GM19463 (cell line): Measurements from ENCODE around the gene SIPA1L2.

Experiments used
- ATAC-seq: cut with Tn5 transposase; IDR thresholded peaks from one replicate; pipeline ENCODE4 v1.9.1; 2021; ENCODE audit warnings: mild to moderate bottlenecking, moderate library complexity; ENCODE audit not compliant: unreplicated experiment

SIPA1L2 gene, protein sequence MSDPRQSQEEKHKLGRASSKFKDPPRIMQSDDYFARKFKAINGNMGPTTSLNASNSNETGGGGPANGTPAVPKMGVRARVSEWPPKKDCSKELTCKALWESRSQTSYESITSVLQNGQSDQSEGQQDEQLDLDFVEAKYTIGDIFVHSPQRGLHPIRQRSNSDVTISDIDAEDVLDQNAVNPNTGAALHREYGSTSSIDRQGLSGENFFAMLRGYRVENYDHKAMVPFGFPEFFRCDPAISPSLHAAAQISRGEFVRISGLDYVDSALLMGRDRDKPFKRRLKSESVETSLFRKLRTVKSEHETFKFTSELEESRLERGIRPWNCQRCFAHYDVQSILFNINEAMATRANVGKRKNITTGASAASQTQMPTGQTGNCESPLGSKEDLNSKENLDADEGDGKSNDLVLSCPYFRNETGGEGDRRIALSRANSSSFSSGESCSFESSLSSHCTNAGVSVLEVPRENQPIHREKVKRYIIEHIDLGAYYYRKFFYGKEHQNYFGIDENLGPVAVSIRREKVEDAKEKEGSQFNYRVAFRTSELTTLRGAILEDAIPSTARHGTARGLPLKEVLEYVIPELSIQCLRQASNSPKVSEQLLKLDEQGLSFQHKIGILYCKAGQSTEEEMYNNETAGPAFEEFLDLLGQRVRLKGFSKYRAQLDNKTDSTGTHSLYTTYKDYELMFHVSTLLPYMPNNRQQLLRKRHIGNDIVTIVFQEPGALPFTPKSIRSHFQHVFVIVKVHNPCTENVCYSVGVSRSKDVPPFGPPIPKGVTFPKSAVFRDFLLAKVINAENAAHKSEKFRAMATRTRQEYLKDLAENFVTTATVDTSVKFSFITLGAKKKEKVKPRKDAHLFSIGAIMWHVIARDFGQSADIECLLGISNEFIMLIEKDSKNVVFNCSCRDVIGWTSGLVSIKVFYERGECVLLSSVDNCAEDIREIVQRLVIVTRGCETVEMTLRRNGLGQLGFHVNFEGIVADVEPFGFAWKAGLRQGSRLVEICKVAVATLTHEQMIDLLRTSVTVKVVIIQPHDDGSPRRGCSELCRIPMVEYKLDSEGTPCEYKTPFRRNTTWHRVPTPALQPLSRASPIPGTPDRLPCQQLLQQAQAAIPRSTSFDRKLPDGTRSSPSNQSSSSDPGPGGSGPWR (N-terminal part only)

DNA sequence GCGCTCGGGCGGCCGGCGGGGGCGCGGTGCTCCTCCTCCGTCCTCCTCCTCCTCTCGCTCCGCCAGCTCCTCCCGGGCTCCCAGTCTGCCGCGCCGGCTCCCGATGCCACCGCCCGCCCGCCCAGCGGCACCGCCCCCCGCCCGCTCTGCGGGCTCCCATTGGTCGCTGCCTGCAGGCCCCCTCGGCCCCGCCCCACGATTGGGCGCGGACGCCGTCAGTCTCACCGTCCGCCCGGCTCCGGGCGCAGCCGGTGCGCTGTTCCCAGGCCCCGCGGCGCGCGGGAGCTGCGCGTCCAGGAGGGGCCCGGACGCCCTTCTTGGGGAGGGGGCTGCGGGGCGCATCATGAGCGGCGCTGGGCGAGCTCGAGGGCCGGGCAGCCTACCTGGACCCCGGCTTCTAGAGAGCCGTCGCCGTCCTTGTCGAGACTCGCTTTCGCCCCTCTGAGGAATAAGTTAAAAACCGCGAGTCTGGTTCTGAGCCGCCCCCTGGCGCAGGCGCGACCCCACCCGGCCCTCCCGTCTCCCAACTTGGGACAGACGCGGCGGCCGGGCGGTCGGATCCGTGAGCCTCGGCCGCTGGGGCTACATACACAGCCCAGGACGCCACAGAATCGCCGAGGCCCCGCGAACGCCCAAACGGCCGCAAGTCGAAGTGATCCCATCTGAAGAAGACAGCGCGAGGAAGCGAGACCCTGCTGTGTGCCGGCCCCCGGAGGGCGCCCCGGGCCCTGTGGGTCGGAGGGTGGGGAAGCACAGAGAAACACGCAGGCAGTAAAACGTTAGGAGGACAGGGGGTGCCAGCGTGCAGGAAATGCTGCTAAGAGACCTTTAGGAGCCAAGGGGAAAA, at the start of gene SIPA1L2:
Gene SIPA1L2, minus strand, starts transcription at position 87 of the 847 bp plus-strand sequence. CDS start 114,794 bp downstream, outside the sequence.
- peak; percentile 99 for ATAC-seq

- ATAC-seq, result no peak
These were observed 48.4 kb upstream of the SIPA1L2 start for GRCh38 chr1:232678185-232678886.

- ATAC-seq, result no peak
These were observed 46.4 kb upstream of the SIPA1L2 start for GRCh38 chr1:232676307-232676706.

DNA sequence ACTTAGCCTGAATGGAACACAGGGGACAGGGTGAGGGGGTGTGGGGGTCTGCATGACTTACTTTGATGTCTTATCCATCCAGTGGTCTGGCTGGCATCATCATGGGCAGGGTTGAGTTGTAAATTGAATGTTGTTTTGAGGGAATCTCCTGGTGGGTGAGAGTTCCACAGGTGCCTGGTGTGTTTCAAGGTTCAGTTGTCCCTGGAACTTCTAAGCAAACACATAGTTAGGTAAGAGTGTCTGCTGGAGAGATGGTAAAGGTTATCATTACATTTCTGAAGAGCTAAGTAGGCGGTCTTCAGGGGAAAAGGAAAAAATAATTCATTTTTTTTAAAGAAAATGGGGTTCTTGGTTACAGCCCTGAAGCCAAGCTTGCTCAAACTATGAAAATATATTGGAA, 46.0 kb upstream of the SIPA1L2 start:
- ATAC-seq, result no peak

- ATAC-seq, result no peak
These were observed 45.3 kb upstream of the SIPA1L2 start for GRCh38 chr1:232675260-232675659.

DNA sequence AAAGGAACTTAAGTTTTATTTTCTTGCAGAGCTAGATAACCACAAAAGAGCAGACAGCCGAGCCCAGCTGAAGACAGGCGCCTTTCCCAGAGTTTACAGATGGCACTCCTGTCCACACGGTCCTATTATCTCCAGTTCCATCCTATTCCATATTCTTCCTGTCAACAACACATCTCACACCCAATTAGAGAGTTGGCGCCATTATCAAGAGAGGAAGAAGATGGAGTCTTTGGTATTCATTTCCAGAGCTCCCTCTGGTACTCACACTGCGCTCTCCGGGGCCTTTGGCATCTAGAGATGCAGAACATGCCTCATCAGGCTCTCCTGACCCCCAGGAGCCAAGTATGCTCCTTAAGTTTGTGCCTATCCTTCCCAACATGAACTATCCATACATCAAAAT, 43.3 kb upstream of the SIPA1L2 start:
- ATAC-seq, result no peak

- no peak for ATAC-seq
These were observed 40.2 kb upstream of the SIPA1L2 start for GRCh38 chr1:232669981-232670747.

DNA sequence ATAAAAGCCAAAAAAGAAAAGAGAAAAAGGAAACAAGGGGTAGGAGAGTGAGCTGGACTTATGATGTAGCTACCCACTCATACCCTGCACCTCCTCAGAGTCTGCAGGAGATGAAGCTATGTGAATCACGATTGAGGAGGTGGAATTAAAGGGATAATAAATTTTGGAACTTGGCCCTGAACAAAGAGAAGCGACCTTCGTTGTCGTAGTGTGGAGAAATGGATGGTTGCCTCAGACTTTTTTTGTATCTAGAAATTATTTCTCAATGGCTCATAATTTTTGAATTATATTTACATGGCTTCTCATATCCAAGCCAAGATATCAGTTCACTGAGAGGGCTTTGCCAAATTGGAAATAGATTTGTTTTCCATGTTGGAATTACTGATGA, 37.8 kb upstream of the SIPA1L2 start:
- ATAC-seq, result no peak

- no peak for ATAC-seq
These were observed 37.3 kb upstream of the SIPA1L2 start for GRCh38 chr1:232667094-232667777.

- no peak for ATAC-seq
These were observed 35.2 kb upstream of the SIPA1L2 start for GRCh38 chr1:232664844-232665777.

- no peak for ATAC-seq
These were observed 33.0 kb upstream of the SIPA1L2 start for GRCh38 chr1:232662910-232663309.

DNA sequence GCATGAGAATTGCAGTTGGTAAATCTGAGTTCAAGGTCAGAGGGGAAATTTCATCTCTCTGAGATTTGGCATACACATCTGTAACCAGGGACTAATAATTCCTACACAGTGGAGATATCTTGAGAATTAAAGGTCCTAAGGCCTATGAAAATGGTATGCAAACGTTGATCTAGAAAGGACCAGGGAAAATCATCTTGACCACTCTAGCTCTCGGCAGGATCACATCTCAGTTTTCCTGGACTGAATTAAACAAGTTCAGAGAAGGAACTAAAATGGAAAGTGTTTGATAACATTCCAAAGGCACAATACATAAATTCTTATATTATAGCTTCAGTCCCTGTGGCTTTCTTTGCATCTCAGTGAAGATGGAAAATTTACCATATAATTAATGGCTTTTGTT, 28.5 kb upstream of the SIPA1L2 start:
- no peak for ATAC-seq

- ATAC-seq, result no peak
These were observed 27.6 kb upstream of the SIPA1L2 start for GRCh38 chr1:232657426-232658005.

GRCh38 chr1:232655746-232656085, 25.8 kb upstream of the SIPA1L2 start:
- no peak for ATAC-seq

GRCh38 chr1:232655028-232655745, 25.3 kb upstream of the SIPA1L2 start:
- peak; percentile 79 for ATAC-seq

- no peak for ATAC-seq
These were observed 23.9 kb upstream of the SIPA1L2 start for GRCh38 chr1:232653789-232654188.

DNA sequence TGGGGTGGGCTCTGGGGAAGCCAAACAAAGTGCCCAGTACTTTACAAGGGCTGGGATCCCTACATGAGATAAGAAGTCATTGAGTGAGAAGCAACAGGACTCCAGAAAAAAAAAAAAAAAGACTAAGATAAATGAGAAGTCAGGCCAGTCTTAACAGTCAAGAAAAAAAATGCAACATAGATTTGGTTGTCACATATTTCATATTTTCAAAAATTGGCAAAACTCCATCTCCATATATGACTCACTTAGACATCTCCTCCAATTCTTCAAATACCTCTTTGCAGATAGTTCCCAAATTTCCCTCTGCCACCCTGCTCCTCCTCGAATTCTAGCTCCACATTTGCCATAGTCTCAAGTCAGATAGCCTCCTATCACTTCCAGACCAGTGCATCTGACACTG, 20.9 kb upstream of the SIPA1L2 start:
- no peak for ATAC-seq
